ENCODE measurements around the gene NEGR1.
"Not testable (repeated sequence)": the region's sequence is repeated elsewhere in the genome, so short reads cannot be mapped to it uniquely, and the experiment has no call there.

NEGR1 gene

DNA sequence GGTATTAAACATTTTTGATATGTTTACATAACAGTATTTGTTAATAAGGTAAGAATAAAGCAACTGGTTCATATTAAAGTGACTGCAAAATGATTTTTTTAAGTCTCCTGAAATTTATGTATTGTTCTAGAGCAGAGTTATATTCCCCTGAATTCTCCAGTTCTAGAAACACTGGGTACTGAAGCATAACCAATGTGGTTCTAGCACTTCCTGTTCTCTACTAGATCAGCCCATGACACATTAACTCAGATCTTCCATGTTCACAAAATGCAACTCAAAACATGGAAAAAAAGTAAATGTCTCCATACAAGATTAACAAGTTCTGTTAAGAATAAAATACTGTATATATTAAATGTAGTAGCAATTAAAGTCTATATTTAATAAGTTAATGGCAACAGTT is 3.9 kb downstream of the NEGR1 start:
- Mint-ChIP-seq H3K36me3 (no peaks in the 10 kb centered on the region), H3K27me3 (peaks cover 19% of the 10 kb centered on the region), H3K9me3 (no peaks in the 10 kb centered on the region), H3K4me3 (no peak overlapping the region), H3K27ac (no peak overlapping the region), H3K4me1 (peaks cover 16% of the 10 kb centered on the region)

DNA sequence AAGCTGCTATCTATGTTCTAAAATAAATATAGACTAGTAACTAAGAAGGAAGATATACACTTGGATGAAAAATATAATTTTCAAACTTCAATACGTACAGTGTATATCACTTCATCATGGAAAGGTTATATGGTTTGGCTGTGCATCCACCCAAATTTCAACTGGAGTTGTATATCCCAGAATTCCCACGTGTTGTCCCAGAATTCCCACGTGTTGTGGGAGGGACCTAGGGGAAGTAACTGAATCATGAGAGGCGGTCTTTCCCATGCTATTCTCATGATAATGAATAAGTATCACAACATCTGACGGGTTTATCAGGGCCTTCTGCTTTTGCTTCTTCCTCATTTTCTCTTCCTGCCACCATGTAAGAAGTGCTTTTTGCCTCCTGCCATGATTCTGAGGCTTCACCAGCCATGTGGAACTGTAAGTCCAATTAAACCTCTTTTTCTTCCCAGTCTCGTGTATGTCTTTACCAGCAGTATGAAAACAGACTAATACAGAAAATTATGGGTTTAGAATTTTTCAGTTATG is 10.7 kb downstream of the NEGR1 start:
- H3K27ac Mint-ChIP-seq: no peak overlapping the region
- peaks cover 6% of the 10 kb centered on the region for H3K9me3 Mint-ChIP-seq
- H3K4me3 Mint-ChIP-seq: no peak overlapping the region
- no peaks in the 10 kb centered on the region for H3K4me1 Mint-ChIP-seq
- H3K36me3 Mint-ChIP-seq: no peaks in the 10 kb centered on the region
- H3K27me3 Mint-ChIP-seq: no peaks in the 10 kb centered on the region

DNA sequence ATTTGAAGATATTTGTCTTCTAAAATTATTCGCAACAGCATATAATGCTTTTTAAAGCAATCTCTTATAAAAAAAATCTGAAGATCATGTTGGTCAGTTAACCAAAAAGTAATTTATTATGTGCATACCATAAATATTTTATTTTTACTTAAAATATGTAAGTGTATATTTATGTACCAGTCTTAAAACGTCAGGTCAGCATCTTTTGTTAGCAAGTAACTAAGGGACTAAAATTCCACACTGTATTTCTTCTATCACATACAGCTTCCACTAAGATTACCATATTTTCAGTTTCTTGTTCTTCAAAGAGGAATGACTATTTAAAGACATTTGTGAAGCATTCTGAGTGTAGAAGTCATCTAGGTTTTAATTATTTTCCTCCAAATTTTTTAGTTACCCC is 19.6 kb downstream of the NEGR1 start:
- Mint-ChIP-seq H3K4me1 (no peaks in the 10 kb centered on the region), H3K4me3 (no peak overlapping the region), H3K27me3 (no peaks in the 10 kb centered on the region), H3K27ac (no peak overlapping the region), H3K9me3 (peaks cover 5% of the 10 kb centered on the region), H3K36me3 (no peaks in the 10 kb centered on the region)

DNA sequence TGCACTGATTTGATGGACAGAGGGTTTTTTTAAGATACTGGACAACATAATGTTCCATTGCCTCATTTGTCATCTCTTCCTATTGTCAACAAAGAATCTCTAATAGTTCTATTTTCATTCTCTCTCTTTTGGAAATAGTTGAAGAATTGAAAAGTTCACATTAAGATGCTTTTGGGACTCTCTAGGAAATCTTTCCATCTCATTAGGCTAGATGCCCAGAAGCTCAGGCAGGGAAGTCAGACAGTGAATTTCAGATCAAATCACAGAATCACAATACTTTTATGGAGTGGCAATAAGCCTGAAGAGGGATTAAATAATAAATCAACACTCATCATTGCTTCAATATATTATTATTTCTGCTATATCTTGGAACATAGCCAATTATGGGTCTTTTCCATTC is 29.2 kb downstream of the NEGR1 start:
- Mint-ChIP-seq H3K4me3 (no peak overlapping the region), H3K27ac (no peak overlapping the region), H3K9me3 (peaks cover 9% of the 10 kb centered on the region), H3K36me3 (no peaks in the 10 kb centered on the region), H3K27me3 (no peaks in the 10 kb centered on the region), H3K4me1 (no peaks in the 10 kb centered on the region)

DNA sequence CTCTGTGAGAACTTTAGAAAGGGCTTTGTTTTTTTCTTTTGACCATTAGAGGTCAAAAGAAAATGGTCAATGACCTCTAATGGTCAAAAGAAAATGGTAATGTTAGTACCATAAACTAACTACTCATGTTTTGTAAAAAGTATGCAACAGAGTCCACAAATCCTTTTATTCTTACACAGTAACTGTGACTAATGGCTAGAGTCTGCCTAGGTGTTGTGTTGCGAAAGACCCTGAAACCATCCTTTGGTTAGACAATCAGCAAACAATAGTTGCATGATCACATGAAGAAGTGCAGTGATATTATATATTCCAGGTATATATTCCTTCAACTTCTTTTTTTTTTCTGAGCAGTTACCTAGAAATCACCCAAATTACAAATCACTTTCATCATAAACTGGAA is 40.9 kb downstream of the NEGR1 start:
- no peak overlapping the region for H3K27ac Mint-ChIP-seq
- H3K27me3 Mint-ChIP-seq: no peaks in the 10 kb centered on the region
- no peaks in the 10 kb centered on the region for H3K9me3 Mint-ChIP-seq
- H3K36me3 Mint-ChIP-seq: no peaks in the 10 kb centered on the region
- no peak overlapping the region for H3K4me3 Mint-ChIP-seq
- no peaks in the 10 kb centered on the region for H3K4me1 Mint-ChIP-seq

DNA sequence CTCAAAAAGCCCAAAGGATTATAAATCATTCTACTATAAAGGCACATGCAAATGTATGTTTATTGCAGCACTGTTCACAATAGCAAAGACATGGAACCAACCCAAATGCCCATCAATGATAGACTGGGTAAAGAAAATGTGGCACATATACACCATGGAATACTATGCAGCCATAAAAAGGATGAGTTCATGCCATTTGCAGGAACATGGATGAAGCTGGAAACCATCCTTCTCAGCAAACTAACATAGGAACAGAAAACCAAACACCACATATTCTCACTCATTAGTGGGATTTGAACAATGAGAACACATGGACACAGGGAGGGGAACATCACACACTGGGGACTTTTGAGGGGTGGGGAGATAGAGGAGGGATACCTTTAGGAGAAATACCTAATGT is 46.4 kb downstream of the NEGR1 start:
- not testable (repeated sequence) for H3K36me3 Mint-ChIP-seq, H3K4me3 Mint-ChIP-seq, H3K4me1 Mint-ChIP-seq, H3K27ac Mint-ChIP-seq, H3K27me3 Mint-ChIP-seq
- H3K9me3 Mint-ChIP-seq: peaks cover 15% of the 10 kb centered on the region

DNA sequence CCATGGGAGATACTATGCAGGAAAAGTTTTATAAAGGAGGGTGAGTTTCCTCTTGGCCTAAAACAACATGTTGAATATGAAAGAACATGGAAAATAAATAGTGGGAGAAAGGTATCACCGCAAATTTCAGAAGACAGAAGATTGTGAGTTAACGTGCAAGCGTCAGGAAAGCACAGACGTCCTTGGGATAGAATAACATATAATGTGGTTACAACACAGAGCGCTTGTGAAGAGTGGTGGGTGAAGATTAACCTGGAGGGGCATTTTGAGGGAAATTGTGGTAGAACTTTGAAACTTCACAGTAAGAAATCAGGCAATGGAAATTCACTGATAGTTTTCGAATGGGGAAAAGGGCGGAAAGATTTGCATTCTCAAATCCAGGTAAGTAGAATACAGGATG is 47.3 kb downstream of the NEGR1 start:
- Mint-ChIP-seq H3K4me3 (no peak overlapping the region), H3K27ac (no peak overlapping the region), H3K9me3 (peaks cover 15% of the 10 kb centered on the region), H3K36me3 (no peaks in the 10 kb centered on the region), H3K27me3 (no peaks in the 10 kb centered on the region), H3K4me1 (no peaks in the 10 kb centered on the region)

DNA sequence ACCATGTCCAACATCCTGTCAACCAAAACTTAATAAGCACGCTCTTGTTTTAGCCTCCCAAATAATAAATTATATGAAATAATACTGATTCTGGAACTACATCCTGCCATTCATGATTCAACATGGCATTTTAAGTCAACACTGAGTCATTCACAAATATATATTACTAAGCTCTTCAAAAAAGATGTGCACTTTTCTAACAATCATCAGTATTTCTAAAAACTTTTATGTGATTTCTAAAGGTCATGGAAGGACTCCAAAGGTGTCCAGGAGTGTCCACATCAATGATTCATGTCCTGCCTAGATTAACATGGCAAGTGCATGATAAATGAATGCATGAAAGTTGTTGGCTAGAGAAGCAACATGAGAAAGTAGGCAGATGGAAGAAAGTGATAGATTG is 51.6 kb downstream of the NEGR1 start:
- peaks cover 20% of the 10 kb centered on the region for H3K9me3 Mint-ChIP-seq
- no peak overlapping the region for H3K27ac Mint-ChIP-seq
- no peaks in the 10 kb centered on the region for H3K27me3 Mint-ChIP-seq
- H3K36me3 Mint-ChIP-seq: no peaks in the 10 kb centered on the region
- no peaks in the 10 kb centered on the region for H3K4me1 Mint-ChIP-seq
- H3K4me3 Mint-ChIP-seq: no peak overlapping the region

DNA sequence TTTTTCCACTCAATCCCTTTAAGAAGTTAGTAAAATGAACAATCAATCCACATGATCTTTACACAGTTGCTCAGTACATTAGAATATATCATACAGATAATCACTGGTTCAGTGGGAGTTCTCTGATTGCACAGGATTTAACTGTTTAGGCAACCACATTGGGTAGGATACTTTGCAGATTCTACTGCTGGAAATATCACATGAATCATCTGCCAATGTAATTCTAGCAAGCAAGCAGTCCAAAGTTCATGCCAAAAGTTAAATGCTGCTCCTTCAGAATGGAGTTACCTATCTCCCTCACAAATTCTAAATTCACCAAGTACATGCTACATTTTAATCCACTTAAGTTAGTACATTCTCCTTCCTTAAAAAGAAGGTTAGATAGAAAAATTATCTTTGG is 52.4 kb downstream of the NEGR1 start:
- Mint-ChIP-seq H3K27me3 (no peaks in the 10 kb centered on the region), H3K36me3 (no peaks in the 10 kb centered on the region), H3K27ac (no peak overlapping the region), H3K4me1 (no peaks in the 10 kb centered on the region), H3K4me3 (no peak overlapping the region), H3K9me3 (peaks cover 15% of the 10 kb centered on the region)

DNA sequence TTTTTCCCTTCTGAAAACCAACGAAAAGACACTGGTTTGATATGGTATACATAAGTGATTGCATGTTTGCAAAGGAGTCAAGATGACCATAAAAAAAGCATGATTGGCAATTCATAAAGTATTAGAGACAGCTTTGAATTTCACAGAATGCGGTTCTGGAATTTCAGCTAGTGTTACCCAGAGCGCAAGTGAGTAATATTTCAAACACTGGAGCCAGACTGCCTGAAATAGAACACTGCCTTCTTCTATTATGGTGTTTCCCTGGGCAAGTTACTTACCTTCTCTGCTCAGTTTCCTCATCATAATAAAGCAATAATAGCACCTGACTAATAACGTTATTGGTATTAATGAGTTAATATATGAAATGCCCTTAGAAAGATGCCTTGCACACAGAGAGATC is 54.7 kb downstream of the NEGR1 start:
- Mint-ChIP-seq H3K27me3 (no peaks in the 10 kb centered on the region), H3K9me3 (peaks cover 6% of the 10 kb centered on the region), H3K36me3 (no peaks in the 10 kb centered on the region), H3K4me1 (no peaks in the 10 kb centered on the region), H3K27ac (no peak overlapping the region), H3K4me3 (no peak overlapping the region)

DNA sequence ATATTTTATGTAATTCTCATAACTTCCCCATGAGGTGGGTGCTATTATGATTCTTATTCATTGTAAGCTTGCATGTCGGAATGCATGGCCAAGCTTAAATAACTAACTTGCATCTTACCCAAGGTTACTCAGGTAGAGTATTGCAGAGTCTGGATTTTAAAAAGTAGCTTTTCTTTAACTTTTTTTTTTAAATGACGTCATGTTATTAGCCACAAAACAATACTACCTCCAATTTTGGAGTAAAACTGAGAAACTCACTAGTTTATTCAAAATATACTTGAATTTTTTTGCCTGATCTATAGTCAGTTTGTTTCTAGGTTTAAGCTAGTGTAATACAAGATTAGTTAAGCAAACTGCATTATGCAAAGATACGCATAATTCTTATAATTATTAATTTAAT is 57.8 kb downstream of the NEGR1 start:
- Mint-ChIP-seq H3K27ac (no peak overlapping the region), H3K4me1 (no peaks in the 10 kb centered on the region), H3K36me3 (no peaks in the 10 kb centered on the region), H3K9me3 (peaks cover 6% of the 10 kb centered on the region), H3K4me3 (no peak overlapping the region), H3K27me3 (no peaks in the 10 kb centered on the region)

DNA sequence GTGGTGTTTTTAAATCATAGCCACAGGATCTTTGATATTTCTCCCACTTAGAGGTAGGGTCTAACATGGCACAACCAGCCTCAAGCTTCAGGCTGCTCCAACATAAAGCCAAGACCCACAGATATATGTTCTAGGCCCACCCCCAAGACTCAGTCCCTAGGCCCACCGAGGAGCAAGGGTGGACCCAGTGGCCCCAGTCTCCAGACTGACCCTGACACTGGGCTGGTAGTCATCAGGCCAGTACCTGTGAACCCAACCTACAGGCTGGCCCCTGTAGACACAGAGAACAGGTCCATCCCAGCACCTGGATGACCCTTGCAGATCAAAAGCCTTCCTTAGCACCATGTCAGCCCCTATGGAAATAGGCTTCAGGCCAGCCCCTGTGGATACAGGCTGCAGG is 60.5 kb downstream of the NEGR1 start:
- Mint-ChIP-seq H3K4me3 (no peak overlapping the region), H3K36me3 (no peaks in the 10 kb centered on the region), H3K9me3 (no peaks in the 10 kb centered on the region), H3K27ac (no peak overlapping the region), H3K4me1 (no peaks in the 10 kb centered on the region), H3K27me3 (no peaks in the 10 kb centered on the region)

DNA sequence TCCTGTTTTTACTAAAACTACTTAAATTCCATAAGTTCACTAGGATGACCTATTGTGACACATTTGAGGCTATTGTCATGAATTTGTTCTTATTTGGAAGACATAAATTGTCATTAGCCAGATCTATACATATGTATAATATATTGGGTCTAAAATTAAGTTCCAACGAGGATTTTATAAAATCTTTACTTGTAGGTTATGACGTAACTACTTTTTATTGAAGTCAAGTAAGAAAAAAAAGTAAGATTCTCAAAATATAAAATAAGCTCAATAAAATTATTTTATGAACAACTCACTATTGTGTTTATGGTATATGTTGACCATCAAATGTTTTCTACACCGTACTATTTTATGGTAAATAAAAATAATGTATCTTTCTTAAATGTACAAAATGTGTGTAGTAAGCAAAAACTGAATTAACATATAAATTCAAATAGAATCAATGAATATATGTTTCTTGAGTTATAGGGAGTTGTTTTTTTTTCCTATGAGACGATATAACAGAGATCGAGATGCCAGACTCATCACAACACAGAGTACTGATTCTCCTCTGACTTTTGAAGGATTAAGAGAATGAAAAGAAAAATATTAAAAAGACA is 64.1 kb downstream of the NEGR1 start:
- Mint-ChIP-seq H3K9me3 (no peaks in the 10 kb centered on the region), H3K4me3 (no peak overlapping the region), H3K27ac (no peak overlapping the region), H3K36me3 (no peaks in the 10 kb centered on the region), H3K27me3 (no peaks in the 10 kb centered on the region), H3K4me1 (no peaks in the 10 kb centered on the region)

DNA sequence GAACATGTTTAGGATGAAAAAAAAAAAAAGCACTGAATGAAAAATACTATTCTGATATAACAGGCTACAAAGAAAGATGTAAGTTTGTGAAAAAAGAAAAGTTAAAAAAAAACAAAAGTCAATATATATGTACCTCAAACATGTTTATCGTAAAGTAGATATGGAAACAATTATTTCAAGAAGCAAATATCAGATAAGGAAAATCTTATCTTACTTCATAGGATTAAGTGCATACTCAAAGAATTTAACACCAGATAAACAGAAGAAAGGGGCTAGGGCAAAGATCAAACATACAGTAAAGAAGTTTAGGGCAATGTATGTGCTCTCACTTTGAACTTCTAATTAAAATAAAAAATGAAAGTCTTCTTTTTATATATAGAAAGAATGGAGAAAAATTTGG is 75.3 kb downstream of the NEGR1 start:
- Mint-ChIP-seq H3K27me3 (no peaks in the 10 kb centered on the region), H3K27ac (no peak overlapping the region), H3K4me3 (no peak overlapping the region), H3K9me3 (peaks cover 6% of the 10 kb centered on the region), H3K36me3 (no peaks in the 10 kb centered on the region), H3K4me1 (no peaks in the 10 kb centered on the region)

DNA sequence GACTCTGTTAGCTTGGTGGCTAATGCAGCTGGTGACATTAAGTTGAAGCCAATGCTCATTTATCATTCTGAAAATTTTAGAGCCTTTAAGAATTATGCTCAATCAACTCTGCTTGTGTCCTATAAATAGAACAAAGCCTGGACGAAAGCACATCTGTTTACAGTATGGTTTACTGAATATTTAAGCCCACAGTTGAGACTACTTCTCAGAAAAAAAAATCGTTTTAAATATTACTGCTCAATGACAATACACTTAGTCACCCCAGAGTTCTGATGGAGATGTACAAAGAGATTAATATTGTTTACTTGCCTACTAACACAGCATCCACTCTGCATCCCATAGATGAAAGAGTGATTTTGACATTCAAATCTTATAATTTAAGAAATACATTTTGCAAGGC is 79.6 kb downstream of the NEGR1 start:
- Mint-ChIP-seq H3K36me3 (no peaks in the 10 kb centered on the region), H3K9me3 (peaks cover 11% of the 10 kb centered on the region), H3K4me1 (no peaks in the 10 kb centered on the region), H3K27me3 (no peaks in the 10 kb centered on the region), H3K27ac (no peak overlapping the region), H3K4me3 (no peak overlapping the region)

DNA sequence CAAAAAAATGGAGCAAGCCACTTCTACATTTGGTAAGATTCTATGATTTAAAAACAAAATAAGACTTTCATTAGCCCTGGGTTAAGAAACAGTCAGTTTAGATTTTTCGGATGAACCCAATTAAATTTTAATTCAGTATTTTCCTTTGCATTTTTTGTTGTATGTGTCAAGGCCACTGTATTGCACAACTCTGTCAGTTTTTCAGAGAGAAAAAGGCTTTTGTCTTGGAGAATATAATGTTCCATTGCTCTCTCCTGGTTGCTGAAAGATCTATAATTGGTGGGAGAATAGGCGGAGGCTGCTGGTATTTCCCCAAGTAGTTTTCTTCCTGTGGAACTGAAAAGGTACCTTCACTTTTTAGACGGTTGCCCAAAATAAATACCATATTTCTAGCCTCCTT is 84.6 kb downstream of the NEGR1 start:
- H3K27ac Mint-ChIP-seq: no peak overlapping the region
- H3K4me1 Mint-ChIP-seq: no peaks in the 10 kb centered on the region
- no peaks in the 10 kb centered on the region for H3K36me3 Mint-ChIP-seq
- H3K4me3 Mint-ChIP-seq: no peak overlapping the region
- H3K9me3 Mint-ChIP-seq: peaks cover 10% of the 10 kb centered on the region
- H3K27me3 Mint-ChIP-seq: no peaks in the 10 kb centered on the region

DNA sequence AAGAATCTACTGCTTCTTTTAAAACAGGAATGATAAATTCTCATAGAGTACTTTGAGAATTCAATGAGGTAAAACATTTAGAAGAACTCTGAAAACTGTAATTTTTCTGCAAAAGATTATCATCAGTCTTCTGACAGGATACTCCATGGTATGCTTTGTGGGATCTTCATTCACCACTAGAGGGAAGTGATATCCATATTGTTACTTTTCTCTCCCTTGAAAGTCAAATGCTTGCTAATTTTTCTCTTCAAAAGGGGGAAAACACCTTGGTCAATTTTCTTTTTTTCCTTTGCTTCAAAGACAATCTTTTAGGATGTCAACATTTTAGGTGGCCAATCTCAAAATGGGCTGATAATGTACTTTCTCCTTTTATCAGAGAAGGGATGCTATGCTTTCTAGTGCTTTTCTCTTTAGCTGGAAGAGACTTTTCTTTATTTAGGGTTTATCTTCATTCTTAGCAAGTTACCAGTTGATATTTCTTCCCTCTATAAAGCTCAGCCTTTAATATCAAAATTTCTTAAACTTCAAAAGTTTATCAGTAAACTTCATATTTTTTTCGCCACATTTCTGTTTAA is 95.5 kb downstream of the NEGR1 start:
- H3K36me3 Mint-ChIP-seq: no peaks in the 10 kb centered on the region
- no peaks in the 10 kb centered on the region for H3K4me1 Mint-ChIP-seq
- no peak overlapping the region for H3K4me3 Mint-ChIP-seq
- H3K27ac Mint-ChIP-seq: no peak overlapping the region
- no peaks in the 10 kb centered on the region for H3K9me3 Mint-ChIP-seq
- H3K27me3 Mint-ChIP-seq: no peaks in the 10 kb centered on the region
